Vagina (tissue), 2 donors: Measurements from ENCODE around the gene MACROD2.

Source experiments
- POLR2AphosphoS5 ChIP-seq, 2 donors: sonication (generic); formaldehyde crosslinking; IDR thresholded peaks; one replicate each; pipeline ENCODE4 v1.9.0; 2017; ENCODE audit warnings: antibody characterized with exemption in 2 of 2, mild to moderate bottlenecking in 2 of 2, low read depth in 1 of 2; ENCODE audit not compliant: insufficient read depth in 1 of 2
- TF ChIP-seq, protein P1 (sequence below), 3 experiments: fragments of 450-650 bp in 2 of 3; fragments of 200-600 bp in 1 of 3; sonication (generic) in 1 of 3; IDR thresholded peaks; one replicate each; pipeline ENCODE4 v1.5.1; 2017 to 2019; ENCODE audit warnings: antibody characterized with exemption in 3 of 3, mild to moderate bottlenecking in 2 of 3, moderate library complexity in 2 of 3

DNA sequence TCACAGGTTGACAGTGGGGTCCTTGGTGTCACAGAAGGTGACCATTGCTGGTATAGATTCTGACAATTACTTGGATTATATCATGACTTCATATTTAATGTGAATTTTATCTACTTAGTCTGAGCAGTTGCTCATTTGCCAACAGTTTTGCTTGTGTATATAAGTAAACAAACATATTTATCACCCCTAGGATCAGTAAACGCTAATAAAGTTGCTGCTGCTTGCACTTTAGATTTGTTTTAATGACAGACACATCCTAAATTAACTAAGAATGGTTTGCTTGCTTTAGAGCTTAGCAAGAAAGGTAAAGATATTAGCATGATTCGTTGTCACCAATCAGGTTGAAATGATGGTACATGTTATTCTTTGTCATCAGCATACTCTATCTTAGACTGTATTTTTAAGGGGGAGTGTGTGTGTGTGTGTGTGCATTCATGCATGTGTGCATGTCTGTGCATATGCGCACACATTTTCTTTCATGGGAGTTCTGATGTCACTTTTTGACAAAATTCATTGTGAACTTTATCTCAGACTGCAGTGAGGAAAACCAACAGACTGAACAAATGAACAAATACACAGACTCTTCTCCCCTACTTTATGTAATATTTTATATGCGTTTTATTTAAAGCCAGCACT, 1124.7 kb downstream of the MACROD2 start:
- TF ChIP-seq POLR2AphosphoS5 (IDR thresholded peaks at IDR 0.05; ENCODE audit: insufficient read depth in 1 of 2, low read depth in 1 of 2), result no peak
- TF ChIP-seq, protein P1, sequence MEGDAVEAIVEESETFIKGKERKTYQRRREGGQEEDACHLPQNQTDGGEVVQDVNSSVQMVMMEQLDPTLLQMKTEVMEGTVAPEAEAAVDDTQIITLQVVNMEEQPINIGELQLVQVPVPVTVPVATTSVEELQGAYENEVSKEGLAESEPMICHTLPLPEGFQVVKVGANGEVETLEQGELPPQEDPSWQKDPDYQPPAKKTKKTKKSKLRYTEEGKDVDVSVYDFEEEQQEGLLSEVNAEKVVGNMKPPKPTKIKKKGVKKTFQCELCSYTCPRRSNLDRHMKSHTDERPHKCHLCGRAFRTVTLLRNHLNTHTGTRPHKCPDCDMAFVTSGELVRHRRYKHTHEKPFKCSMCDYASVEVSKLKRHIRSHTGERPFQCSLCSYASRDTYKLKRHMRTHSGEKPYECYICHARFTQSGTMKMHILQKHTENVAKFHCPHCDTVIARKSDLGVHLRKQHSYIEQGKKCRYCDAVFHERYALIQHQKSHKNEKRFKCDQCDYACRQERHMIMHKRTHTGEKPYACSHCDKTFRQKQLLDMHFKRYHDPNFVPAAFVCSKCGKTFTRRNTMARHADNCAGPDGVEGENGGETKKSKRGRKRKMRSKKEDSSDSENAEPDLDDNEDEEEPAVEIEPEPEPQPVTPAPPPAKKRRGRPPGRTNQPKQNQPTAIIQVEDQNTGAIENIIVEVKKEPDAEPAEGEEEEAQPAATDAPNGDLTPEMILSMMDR (IDR thresholded peaks at IDR 0.05), result no peak
